ENCODE results near the gene TNIK. TPM values are rescaled to one million over a fixed set of nuclear protein-coding genes. Genes with fewer than 3 reads are reported as not detected.
"Not testable (repeated sequence)": the region's sequence is repeated elsewhere in the genome, so short reads cannot be mapped to it uniquely, and the experiment has no call there.

The TNIK gene
- total and polyA plus RNA-seq, 2 of the 4 experiments (the other 2 are of a cell fraction): 3.4 to 6.3 TPM

GRCh38 chr3:171304017-171304416 lies 156.2 kb downstream of the TNIK start:
- H4K20me1 ChIP-seq (ENCODE audit: insufficient read depth, low read length); H2BK120ac ChIP-seq (ENCODE audit: low read depth, low read length); H2BK20ac ChIP-seq (ENCODE audit: low read depth, low read length); H3K27me3 ChIP-seq (ENCODE audit: control insufficient read depth, insufficient read depth, low read length); BruUV-seq (replicated peaks); H2BK15ac ChIP-seq (ENCODE audit: low read depth, low read length); CTCF ChIA-PET; H3K4me2 ChIP-seq (ENCODE audit: low read depth, low read length); H4K8ac ChIP-seq (ENCODE audit: low read depth in 2 of 2, low read length in 2 of 2); DNase-seq; H3K14ac ChIP-seq (replicated peaks; ENCODE audit: low read depth, low read length); H3K18ac ChIP-seq (ENCODE audit: low read depth, low read length); H3K4me1 ChIP-seq (ENCODE audit: control insufficient read depth, insufficient read depth, low read length); H3K23ac ChIP-seq (ENCODE audit: low read depth, low read length); H3K79me1 ChIP-seq (ENCODE audit: low read depth in 1 of 2, low read length in 2 of 2); H2AK5ac ChIP-seq (ENCODE audit: low read depth, low read length); H2BK5ac ChIP-seq (ENCODE audit: low read depth, low read length, poor library complexity, severe bottlenecking); H4K91ac ChIP-seq (ENCODE audit: insufficient read depth, low read depth, low read length); H3K9me3 ChIP-seq (ENCODE audit: control insufficient read depth, insufficient read depth, low read length); H4K5ac ChIP-seq (ENCODE audit: low read depth, low read length); H3K56ac ChIP-seq (ENCODE audit: extremely low read depth, insufficient read depth, low read length); H3K9me1 ChIP-seq (ENCODE audit: insufficient read depth, low read length); in situ Hi-C loops (cut with MboI; ENCODE audit: low sequenced_read_pairs); H3K36me3 ChIP-seq (ENCODE audit: control insufficient read depth, insufficient read depth, low read length); intact Hi-C loops (cut with micrococcal nuclease); ATAC-seq (ENCODE audit: low read depth); POLR2A ChIA-PET (ENCODE audit: unreplicated experiment); H2AFZ ChIP-seq (replicated peaks; ENCODE audit: low read length, poor library complexity); H3K4ac ChIP-seq (ENCODE audit: low read depth, low read length); H3K27ac ChIP-seq (ENCODE audit: insufficient read depth, low read length); H2AK9ac ChIP-seq (replicated peaks; ENCODE audit: low read depth, low read length, poor library complexity); H3K4me3 ChIP-seq (ENCODE audit: insufficient read depth, low read depth, low read length); H3K9ac ChIP-seq (ENCODE audit: low read depth, low read length); dilution Hi-C loops (cut with HindIII; ENCODE audit: low sequenced_read_pairs, unreplicated experiment): not testable (repeated sequence)
- WGBS, 2 experiments (ENCODE audit: extremely low coverage in 2 of 2, insufficient read length in 1 of 2): no CpG with 5 or more reads among the region's 1 CpG

Measured in IMR-90 (cell line).